ENCODE data around the gene SLX1B.
"Not testable (repeated sequence)": the region's sequence is repeated elsewhere in the genome, so short reads cannot be mapped to it uniquely, and the experiment has no call there.

The SLX1B gene

GRCh38 chr16:29454269-29454668 lies at the start of gene SLX1B, which contains the start of gene BOLA2:
Gene SLX1B, plus strand, starts transcription at chr16:29454533.
Gene BOLA2, minus strand, starts transcription at chr16:29454351. Its CDS starts 98 bp downstream, at chr16:29454253.
- DNase-seq (ENCODE audit: low read depth in 2 of 2, low spot score in 1 of 2), result not testable (repeated sequence)

DNA sequence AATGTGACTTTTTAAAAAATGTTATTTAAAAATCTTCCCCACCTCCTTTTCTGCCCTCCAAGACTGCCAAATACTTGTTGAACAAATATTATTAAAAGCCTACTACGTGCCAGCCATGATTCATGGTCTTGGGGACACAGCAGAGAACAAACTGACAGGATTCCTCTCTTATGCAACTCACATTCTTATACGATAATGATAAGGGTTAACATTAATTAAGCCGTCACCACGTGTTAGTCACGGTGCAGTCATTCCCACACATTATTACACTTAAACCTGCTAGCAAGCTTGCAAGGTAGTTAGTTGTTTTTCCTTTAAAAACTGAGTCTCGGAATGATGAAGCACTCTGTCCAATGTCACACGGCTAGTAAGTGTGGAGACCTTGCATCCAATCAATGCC lies 49.1 kb upstream of the SLX1B start:
- DNase-seq (ENCODE audit: low read depth in 2 of 2, low spot score in 1 of 2), result not testable (repeated sequence)

DNA sequence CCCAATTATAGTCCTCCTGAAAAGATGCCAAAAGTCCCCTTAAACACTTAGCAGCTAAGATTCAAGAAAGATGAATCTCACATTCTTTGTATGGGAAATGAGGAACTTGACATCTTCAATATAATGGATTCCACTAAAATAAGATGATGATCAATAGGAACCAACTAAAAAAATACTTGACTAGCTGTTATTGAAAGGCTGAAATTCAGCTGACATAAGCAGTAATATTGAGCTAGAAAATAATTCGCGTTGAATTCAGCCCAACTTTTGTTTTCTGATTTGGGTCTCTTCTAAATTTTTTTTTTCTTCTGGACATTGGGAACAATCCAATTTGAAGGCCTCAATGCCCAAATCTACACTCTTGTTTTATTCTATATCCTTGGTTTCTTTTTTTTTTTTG lies 30.7 kb upstream of the SLX1B start:
- not testable (repeated sequence) for DNase-seq (ENCODE audit: low read depth in 2 of 2, low spot score in 1 of 2)

- not testable (repeated sequence) for DNase-seq (ENCODE audit: low read depth in 2 of 2, low spot score in 1 of 2)
These were observed 28.9 kb upstream of the SLX1B start for GRCh38 chr16:29425390-29425789.

GRCh38 chr16:29453754-29454153 lies 579 bp upstream of the SLX1B start:
- DNase-seq (ENCODE audit: low read depth in 2 of 2, low spot score in 1 of 2), result not testable (repeated sequence)

DNA sequence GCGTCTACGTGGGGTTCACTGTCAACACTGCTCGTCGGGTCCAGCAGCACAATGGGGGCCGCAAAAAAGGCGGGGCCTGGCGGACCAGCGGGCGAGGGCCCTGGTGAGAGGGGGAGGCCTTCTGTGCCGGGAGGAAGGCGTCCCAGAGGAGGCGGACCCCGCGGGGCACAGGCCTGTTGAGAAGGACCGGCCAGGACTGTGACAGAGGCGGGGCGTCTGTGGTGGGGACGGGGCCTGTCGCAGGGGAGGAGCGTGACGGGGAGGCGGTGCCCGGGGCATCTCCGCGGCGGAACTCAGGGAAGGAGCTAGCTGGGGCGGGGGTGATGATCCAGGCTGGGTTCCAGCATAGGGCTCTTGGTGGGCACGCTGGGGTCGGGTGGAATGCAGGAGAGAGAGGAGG lies 495 bp downstream of the SLX1B start:
- DNase-seq (ENCODE audit: low read depth in 2 of 2, low spot score in 1 of 2), result not testable (repeated sequence)

DNA sequence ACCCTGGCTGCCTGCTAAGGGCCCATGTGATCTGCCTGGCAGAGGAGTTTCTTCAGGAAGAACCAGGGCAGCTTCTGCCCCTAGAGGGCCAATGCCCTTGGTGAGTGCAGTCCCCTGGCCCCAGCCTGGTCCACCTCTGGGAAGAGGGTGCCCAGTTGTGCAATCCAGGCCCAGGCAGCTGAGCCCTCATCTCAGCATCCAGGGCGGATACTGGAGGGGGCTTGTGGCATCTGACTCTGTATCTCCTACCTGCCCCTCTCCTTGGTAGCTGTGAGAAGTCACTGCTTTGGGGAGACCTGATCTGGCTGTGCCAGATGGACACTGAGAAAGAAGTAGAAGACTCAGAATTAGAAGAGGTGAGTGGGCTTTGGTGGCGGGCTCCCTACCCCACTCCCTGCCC lies 3.3 kb downstream of the SLX1B start:
- not testable (repeated sequence) for DNase-seq (ENCODE audit: low read depth in 2 of 2, low spot score in 1 of 2)

DNA sequence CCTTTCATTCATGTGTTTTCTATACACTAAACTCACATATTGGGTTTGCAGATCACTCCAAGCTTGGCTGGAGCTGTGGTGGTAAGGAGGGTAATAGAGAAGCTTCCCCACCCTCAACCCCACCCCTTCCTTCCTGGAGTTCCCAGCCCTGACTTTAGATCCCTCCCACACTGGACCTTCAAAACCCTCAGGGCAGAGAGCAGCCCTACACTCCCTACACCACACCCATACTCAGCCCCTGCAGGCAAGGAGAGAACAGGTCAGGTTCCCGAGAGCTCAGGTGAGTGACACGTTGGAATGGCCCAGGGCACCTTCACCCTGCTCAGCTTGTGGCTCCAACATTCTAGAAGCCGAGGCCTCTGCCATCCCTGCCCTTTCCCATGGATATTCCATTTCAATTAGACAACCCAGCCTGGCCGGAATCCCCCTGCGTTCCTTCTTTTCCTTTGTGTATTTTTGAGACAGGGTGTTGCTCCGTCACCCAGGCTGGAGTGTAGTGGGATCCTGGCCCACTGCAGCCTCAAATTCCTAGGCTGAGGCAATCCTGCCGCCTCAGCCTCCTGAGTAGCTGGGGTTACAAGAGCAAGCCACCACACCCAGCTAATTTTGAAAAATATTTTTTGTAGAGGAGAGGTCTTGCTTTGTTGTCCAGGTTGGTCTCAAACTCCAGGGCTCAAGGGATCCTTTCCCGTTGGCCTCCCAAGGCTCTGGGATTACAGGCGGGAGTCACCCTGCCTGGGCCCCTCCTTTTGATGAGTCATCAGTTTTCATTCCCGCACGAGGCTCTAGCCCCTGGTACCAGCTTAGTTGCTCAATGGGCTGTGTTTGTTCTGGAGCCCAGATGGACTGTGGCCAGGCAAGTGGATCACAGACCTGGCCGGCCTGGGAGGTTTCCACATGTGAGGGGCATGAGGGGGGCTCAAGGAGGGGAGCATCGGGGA lies 5.6 kb downstream of the SLX1B start, which contains the start of gene SULT1A4:
Gene SULT1A4, plus strand, starts transcription at position 208 of the 941 bp plus-strand sequence. CDS start 1,473 bp downstream, outside the sequence.
- DNase-seq (ENCODE audit: low read depth in 2 of 2, low spot score in 1 of 2), result not testable (repeated sequence)

- not testable (repeated sequence) for DNase-seq (ENCODE audit: low read depth in 2 of 2, low spot score in 1 of 2)
These were observed 6.3 kb downstream of the SLX1B start for GRCh38 chr16:29460647-29461030.

DNA sequence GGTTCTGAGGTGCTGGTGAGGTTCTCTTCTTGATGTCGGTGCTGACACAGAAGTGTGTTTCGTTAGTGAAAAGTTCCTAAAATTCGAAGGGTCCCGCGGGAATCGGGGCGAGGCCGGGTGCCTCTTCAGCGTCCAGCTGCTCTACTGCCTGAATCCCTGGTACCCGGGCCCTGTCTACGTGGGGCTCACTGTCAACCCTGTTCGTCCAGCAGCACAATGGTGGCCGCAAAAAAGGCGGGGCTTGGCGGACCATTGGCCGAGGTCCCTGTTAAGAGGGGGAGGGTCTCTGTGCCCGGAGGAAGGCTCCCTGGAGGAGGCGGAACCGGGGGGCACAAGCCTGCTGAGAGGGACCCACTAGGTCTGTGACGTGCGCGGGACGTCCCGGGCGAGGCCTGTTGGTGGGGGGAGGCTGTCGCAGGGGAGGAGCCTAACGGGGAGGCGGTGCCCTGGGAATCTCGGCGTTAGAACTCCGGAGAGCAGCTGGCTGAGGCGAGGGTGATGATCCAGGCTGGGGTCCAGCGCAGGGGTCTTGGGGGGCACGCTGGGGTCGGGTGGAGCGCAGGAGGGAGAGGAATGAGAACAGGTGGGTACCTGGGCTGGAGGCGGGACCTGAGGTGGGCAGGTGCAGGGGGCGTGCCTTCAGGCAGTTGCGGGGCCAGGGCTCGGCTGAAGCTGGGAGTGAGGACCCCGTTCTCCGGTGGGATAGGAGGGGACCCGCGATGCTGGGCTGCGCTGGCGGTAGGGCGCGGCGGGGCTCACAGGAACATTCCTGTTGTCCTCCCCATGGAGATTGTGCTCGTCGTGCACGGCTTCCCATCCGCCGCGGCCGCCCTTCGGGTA lies 11.9 kb downstream of the SLX1B start:
- DNase-seq (ENCODE audit: low read depth in 2 of 2, low spot score in 1 of 2), result not testable (repeated sequence)

DNA sequence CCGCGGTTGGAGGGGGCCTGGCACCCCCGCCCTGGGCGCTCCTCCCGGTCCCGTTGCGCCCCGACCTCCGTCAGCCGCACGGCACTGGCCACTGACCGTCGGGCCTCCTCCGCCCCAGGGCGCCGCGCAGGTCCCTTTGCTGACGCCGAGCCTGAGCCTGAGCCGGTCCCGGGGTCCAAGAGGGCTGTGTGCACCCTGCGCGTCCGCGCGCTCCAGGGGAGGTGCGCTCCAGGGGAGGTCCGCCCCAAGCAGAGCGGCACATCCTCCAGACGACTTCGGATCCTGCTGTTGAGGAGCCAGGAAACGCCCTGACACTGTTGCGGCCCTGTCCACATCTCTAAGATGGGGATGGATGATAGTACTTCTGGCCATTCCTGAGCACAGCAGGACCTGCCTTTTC lies 12.6 kb downstream of the SLX1B start:
- not testable (repeated sequence) for DNase-seq (ENCODE audit: low read depth in 2 of 2, low spot score in 1 of 2)

GRCh38 chr16:29467654-29468366 lies 13.5 kb downstream of the SLX1B start:
- not testable (repeated sequence) for DNase-seq (ENCODE audit: low read depth in 2 of 2, low spot score in 1 of 2)

GRCh38 chr16:29469660-29470059 lies 15.3 kb downstream of the SLX1B start:
- peak in 1 of 2 donors; percentile 27 for DNase-seq (ENCODE audit: low read depth in 2 of 2, low spot score in 1 of 2)

GRCh38 chr16:29472065-29472464 lies 17.7 kb downstream of the SLX1B start:
- not testable (repeated sequence) for DNase-seq (ENCODE audit: low read depth in 2 of 2, low spot score in 1 of 2)

GRCh38 chr16:29482276-29482675 lies 27.9 kb downstream of the SLX1B start:
- not testable (repeated sequence) for DNase-seq (ENCODE audit: low read depth in 2 of 2, low spot score in 1 of 2)

GRCh38 chr16:29506308-29506707 lies 52.0 kb downstream of the SLX1B start, which contains the start of gene NPIPB12:
Gene NPIPB12, minus strand, starts transcription at chr16:29506408.
- DNase-seq (ENCODE audit: low read depth in 2 of 2, low spot score in 1 of 2), result not testable (repeated sequence)
